ENCODE measurements around the gene DNAH5. TPM values are rescaled to one million over a fixed set of nuclear protein-coding genes. Genes with fewer than 3 reads are reported as not detected.

DNAH5 gene
- total RNA-seq, 4 donors from 2014 or later: 1.3 to 3.4 (median 2.7) TPM

GRCh38 chr5:13773649-13774048, 170.8 kb downstream of the DNAH5 start:
- Histone ChIP-seq H3K27me3 (no peaks in the 10 kb centered on the region), H3K27ac (no peak overlapping the region), H3K9me3 (no peaks in the 10 kb centered on the region), H3K4me1 (no peaks in the 10 kb centered on the region), H3K4me3 (replicated peaks in 1 of 3) (no peak overlapping the region), H3K36me3 (no peaks in the 10 kb centered on the region)
- DNase-seq: no peak
- TF ChIP-seq CTCF (IDR thresholded peaks at IDR 0.05) (no peak), POLR2A (IDR thresholded peaks at IDR 0.05) (no peak)
- intact Hi-C loops (cut with DNase I): no loop called here
- WGBS, 2 donors: 65 to 73% methylated on average over 2 of the region's 2 CpGs

- TF ChIP-seq POLR2A (IDR thresholded peaks at IDR 0.05) (no peak), CTCF (IDR thresholded peaks at IDR 0.05) (no peak)
- intact Hi-C loops (cut with DNase I): no loop called here
- Histone ChIP-seq H3K27ac (no peak overlapping the region), H3K27me3 (no peaks in the 10 kb centered on the region), H3K4me1 (no peaks in the 10 kb centered on the region), H3K4me3 (replicated peaks in 1 of 3) (no peak overlapping the region), H3K9me3 (no peaks in the 10 kb centered on the region), H3K36me3 (no peaks in the 10 kb centered on the region)
- WGBS, 2 donors: 82 to 88% methylated on average over 1 of the region's 1 CpG
- DNase-seq: no peak
These were observed 173.4 kb downstream of the DNAH5 start for GRCh38 chr5:13771011-13771571.

GRCh38 chr5:13766236-13766635, 178.3 kb downstream of the DNAH5 start:
- 45 to 48% methylated on average over 3 of the region's 3 CpGs for WGBS, 2 donors

GRCh38 chr5:13763719-13764118, 180.8 kb downstream of the DNAH5 start:
- 61 to 82% methylated on average over 3 of the region's 3 CpGs for WGBS, 2 donors
- TF ChIP-seq CTCF (IDR thresholded peaks at IDR 0.05): no peak
- no peak for TF ChIP-seq POLR2A (IDR thresholded peaks at IDR 0.05)
- intact Hi-C loops (cut with DNase I): no loop called here

More at GRCh38 chr5:13766236-13766635, 178.3 kb downstream of the DNAH5 start:
- no peaks in the 10 kb centered on the region for H3K9me3 ChIP-seq
- no peak overlapping the region for H3K27ac ChIP-seq
- DNase-seq: no peak
- no peaks in the 10 kb centered on the region for H3K27me3 ChIP-seq
- H3K4me3 ChIP-seq (replicated peaks in 1 of 3): no peak overlapping the region
- H3K4me1 ChIP-seq: no peaks in the 10 kb centered on the region
- intact Hi-C loops (cut with DNase I): no loop called here
- H3K36me3 ChIP-seq: no peaks in the 10 kb centered on the region
- no peak for TF ChIP-seq POLR2A (IDR thresholded peaks at IDR 0.05)
- TF ChIP-seq CTCF (IDR thresholded peaks at IDR 0.05): no peak

GRCh38 chr5:13749766-13750165, 194.7 kb downstream of the DNAH5 start:
- no peak for DNase-seq

More at GRCh38 chr5:13763719-13764118, 180.8 kb downstream of the DNAH5 start:
- Histone ChIP-seq H3K27me3 (no peaks in the 10 kb centered on the region), H3K36me3 (no peaks in the 10 kb centered on the region), H3K4me1 (no peaks in the 10 kb centered on the region), H3K4me3 (replicated peaks in 1 of 3) (no peak overlapping the region), H3K9me3 (no peaks in the 10 kb centered on the region), H3K27ac (no peak overlapping the region)
- DNase-seq: no peak

More at GRCh38 chr5:13749766-13750165, 194.7 kb downstream of the DNAH5 start:
- TF ChIP-seq CTCF (IDR thresholded peaks at IDR 0.05) (no peak), POLR2A (IDR thresholded peaks at IDR 0.05) (no peak)
- Histone ChIP-seq H3K4me1 (no peaks in the 10 kb centered on the region), H3K27ac (no peak overlapping the region), H3K27me3 (no peaks in the 10 kb centered on the region), H3K4me3 (replicated peaks in 1 of 3) (no peak overlapping the region), H3K36me3 (no peaks in the 10 kb centered on the region), H3K9me3 (no peaks in the 10 kb centered on the region)
- intact Hi-C loops (cut with DNase I): no loop called here
- WGBS, 2 donors: 67 to 84% methylated on average over 6 of the region's 6 CpGs
